Activated B cell treated with CpG ODN at 0.5 μM for 24 hours (primary cell): Measurements from ENCODE around the gene ANKRD49. TPM values are rescaled to one million over a fixed set of nuclear protein-coding genes. Genes with fewer than 3 reads are reported as not detected.

Source experiments
- ATAC-seq: fragments of 200-7000 bp; cut with Tn5 transposase; one replicate; pipeline ENCODE4 v1.10.0; 2021; ENCODE audit warnings: low read depth, mild to moderate bottlenecking, moderate library complexity
- CTCF ChIA-PET: fragments of 350-600 bp; sonication (Branson Sonifier 250); formaldehyde crosslinking; loops from one replicate; lab custom pipeline; 2021; ENCODE audit warnings: antibody characterized with exemption; lab: Charles Lee
- POLR2A ChIA-PET: fragments of 350-600 bp; sonication (Branson Sonifier 250); formaldehyde crosslinking; loops from one replicate; lab custom pipeline; 2021; ENCODE audit warnings: antibody characterized with exemption; lab: Charles Lee
- DNase-seq: peaks from one replicate; pipeline ENCODE4 v3.0.0; 2022
- H3K27ac Mint-ChIP-seq: one replicate; pipeline ENCODE4 v1.8.0; 2020; ENCODE audit warnings: mixed read lengths
- H3K27me3 Mint-ChIP-seq: one replicate; pipeline ENCODE4 v1.8.0; 2021; ENCODE audit warnings: mixed read lengths
- H3K36me3 Mint-ChIP-seq: one replicate; pipeline ENCODE4 v1.8.0; 2021; ENCODE audit warnings: low read depth, mixed read lengths
- H3K4me1 Mint-ChIP-seq: one replicate; pipeline ENCODE4 v1.8.0; 2021; ENCODE audit warnings: mixed read lengths
- H3K4me3 Mint-ChIP-seq: one replicate; pipeline ENCODE4 v1.8.0; 2020; ENCODE audit warnings: mild to moderate bottlenecking, mixed read lengths
- H3K9me3 Mint-ChIP-seq: one replicate; pipeline ENCODE4 v1.8.0; 2020; ENCODE audit warnings: mixed read lengths
- intact Hi-C: fragments of 100-400 bp; cut with micrococcal nuclease; formaldehyde crosslinking; loops from one replicate; pipeline ENCODE4 v1.15.1; 2024
- total RNA-seq: library from RNA; stranded (reverse); gene quantifications from 2 replicates; pipeline ENCODE4 v1.2.3, GENCODE V29; 2022
- TF ChIP-seq, protein P1 (sequence below): fragments of 200-600 bp; IDR thresholded peaks from one replicate; pipeline ENCODE4 v1.8.0; 2022; ENCODE audit warnings: antibody characterized with exemption, mild to moderate bottlenecking

The ANKRD49 gene
- total RNA-seq, 1 donor from 2014 or later: 46.5 TPM

DNA sequence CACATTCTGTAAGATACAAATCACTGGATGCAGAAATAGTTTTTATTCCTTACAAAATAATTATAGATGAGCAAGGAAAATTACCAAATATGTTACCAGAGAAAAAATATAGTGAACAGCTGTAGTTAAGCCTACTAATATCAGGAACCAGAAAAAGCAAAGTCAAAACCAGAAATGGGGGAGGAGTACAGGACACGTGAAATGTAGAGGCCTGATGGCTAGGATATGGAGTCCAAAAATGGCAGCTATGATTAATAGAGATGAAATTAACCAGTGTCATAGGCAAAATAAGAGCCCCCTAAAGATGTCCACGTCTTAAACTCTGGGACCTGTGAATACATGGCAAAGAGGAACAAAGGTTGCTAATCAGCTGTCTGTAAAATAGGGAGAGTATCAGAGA is 34.2 kb upstream of the ANKRD49 start:
- Mint-ChIP-seq H3K27me3 (no peaks in the 10 kb centered on the region), H3K36me3 (peaks cover 84% of the 10 kb centered on the region), H3K27ac (no peak overlapping the region), H3K4me3 (no peak overlapping the region), H3K4me1 (no peaks in the 10 kb centered on the region), H3K9me3 (no peaks in the 10 kb centered on the region)
- ATAC-seq (no peak), DNase-seq (no peak)
- POLR2A ChIA-PET: interaction anchor here (0.7 kb wide), 1 partner anchor 34 kb away, joined by 3 read pairs; the partner anchor contains the start of genes ANKRD49 and MRE11
- CTCF ChIA-PET: no interaction called here
- intact Hi-C loops: no loop called here
- TF ChIP-seq, protein P1, sequence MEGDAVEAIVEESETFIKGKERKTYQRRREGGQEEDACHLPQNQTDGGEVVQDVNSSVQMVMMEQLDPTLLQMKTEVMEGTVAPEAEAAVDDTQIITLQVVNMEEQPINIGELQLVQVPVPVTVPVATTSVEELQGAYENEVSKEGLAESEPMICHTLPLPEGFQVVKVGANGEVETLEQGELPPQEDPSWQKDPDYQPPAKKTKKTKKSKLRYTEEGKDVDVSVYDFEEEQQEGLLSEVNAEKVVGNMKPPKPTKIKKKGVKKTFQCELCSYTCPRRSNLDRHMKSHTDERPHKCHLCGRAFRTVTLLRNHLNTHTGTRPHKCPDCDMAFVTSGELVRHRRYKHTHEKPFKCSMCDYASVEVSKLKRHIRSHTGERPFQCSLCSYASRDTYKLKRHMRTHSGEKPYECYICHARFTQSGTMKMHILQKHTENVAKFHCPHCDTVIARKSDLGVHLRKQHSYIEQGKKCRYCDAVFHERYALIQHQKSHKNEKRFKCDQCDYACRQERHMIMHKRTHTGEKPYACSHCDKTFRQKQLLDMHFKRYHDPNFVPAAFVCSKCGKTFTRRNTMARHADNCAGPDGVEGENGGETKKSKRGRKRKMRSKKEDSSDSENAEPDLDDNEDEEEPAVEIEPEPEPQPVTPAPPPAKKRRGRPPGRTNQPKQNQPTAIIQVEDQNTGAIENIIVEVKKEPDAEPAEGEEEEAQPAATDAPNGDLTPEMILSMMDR: no peak

DNA sequence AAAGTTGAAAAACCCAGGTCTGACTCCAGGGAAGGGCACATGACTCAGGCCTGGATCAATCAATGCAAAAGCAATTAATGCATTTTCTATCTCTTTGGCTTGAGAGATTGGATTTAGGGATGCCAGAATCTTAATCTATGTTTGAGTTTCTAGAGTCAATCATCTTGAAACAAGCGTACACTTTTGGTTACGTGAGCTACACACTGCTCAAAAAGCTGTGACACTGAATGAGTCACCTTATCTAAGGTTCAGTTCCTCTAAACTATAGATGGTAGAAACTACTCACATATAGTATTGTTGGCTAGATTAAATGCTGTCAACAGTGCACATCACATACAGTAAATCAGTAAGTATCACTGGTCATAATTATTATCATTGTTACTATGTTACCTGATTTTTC is 24.4 kb upstream of the ANKRD49 start:
- Mint-ChIP-seq H3K27me3 (no peaks in the 10 kb centered on the region), H3K9me3 (no peaks in the 10 kb centered on the region), H3K27ac (no peak overlapping the region), H3K36me3 (peaks cover 65% of the 10 kb centered on the region), H3K4me3 (no peak overlapping the region), H3K4me1 (peaks cover 9% of the 10 kb centered on the region)
- POLR2A ChIA-PET: no interaction called here
- intact Hi-C loops: no loop called here
- CTCF ChIA-PET: no interaction called here
- ATAC-seq: peak; percentile 66
- no peak for DNase-seq
- TF ChIP-seq, protein P1: no peak

DNA sequence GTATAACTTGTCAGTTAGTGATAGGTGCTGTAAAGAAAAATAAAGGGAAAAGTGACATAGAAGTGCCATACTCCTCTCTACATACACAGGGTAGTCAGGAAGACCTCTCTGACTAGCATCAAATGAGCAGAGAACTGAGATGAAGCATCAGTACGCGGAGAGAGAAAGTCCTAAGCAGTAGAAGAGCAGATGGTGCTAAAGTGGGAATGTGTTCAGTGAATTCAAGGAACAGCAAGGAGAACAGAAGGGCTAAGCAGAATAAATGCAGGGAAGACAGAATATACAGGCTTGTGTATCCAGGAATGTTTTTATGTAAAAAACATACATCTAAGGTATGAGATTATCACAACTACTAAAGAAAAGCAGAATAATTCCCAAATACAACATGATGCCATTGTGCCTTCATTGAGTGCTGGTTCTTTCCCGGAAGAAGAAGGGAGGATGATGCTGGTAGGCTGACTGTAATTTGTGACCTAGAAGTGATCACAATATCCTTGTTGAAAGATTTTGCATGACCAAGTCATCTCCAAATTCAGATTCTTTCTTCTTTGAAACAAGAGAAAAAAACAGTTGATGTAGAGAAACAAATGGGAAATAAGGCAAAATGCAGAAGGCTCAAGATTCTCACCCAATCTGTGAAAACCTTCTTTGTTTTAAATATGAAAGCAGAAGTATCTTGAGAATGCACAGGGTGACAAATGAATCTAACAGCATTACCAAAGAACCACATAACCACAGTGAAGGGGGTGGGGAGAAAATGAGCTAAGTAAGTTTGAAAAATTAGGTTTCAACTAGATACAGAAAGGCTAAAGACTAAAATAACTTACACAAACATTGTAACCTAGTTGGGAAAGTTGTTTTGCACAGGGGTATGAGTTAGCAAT is 20.6 kb upstream of the ANKRD49 start:
- intact Hi-C loops: no loop called here
- CTCF ChIA-PET: no interaction called here
- DNase-seq (no peak), ATAC-seq (peak; percentile 34)
- TF ChIP-seq, protein P1: no peak
- POLR2A ChIA-PET: no interaction called here
- Mint-ChIP-seq H3K4me3 (no peak overlapping the region), H3K27ac (peak overlapping the region; percentile 10), H3K4me1 (peaks cover 9% of the 10 kb centered on the region), H3K36me3 (peaks cover 71% of the 10 kb centered on the region), H3K27me3 (no peaks in the 10 kb centered on the region), H3K9me3 (no peaks in the 10 kb centered on the region)

DNA sequence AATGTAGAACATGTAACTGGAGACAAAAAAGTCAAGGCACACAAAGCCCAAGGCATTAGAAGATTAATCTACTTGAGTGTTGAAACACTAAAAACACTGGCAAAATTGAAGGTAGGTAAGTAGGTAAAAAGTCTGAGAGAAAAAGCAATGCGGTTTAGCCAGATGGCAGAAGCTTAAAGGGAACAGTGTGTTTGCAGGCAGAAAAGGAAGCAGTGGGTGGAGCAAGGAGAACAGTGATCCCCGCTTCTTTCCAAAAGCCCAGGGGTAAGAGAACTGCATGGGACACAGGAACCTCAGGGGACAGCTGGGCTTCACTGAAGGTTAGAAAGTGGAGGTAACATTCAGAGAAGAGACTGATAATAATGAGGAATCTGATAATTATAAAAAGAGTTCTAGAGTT is 16.2 kb upstream of the ANKRD49 start:
- POLR2A ChIA-PET: no interaction called here
- H3K4me3 Mint-ChIP-seq: no peak overlapping the region
- no peaks in the 10 kb centered on the region for H3K27me3 Mint-ChIP-seq
- DNase-seq (no peak), ATAC-seq (no peak)
- intact Hi-C loops: no loop called here
- CTCF ChIA-PET: interaction anchor here (1.3 kb wide), 1 partner anchor 28 kb away, joined by 3 read pairs; no protein-coding TSS in a partner anchor
- H3K36me3 Mint-ChIP-seq: peaks cover 82% of the 10 kb centered on the region
- H3K27ac Mint-ChIP-seq: no peak overlapping the region
- peaks cover 9% of the 10 kb centered on the region for H3K4me1 Mint-ChIP-seq
- H3K9me3 Mint-ChIP-seq: no peaks in the 10 kb centered on the region
- TF ChIP-seq, protein P1: no peak

DNA sequence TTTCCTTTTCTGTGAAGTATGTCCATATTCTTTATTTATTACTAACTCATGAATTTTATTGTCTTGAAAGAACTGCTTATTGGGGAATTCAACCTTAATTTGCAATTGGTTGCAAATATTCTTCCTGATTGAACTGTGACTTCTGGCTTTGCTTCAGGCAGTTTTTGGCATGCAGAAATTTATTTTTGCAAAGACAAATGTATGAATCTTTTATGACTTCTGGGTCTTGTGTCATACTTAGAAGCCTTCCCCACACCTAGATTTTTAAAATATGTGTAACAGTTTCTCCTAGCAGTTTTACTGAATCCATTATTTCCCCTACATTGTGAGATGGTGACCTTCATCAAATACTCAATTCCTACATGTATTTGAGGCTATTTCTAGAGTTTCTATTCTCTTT is 12.4 kb upstream of the ANKRD49 start:
- H3K27ac Mint-ChIP-seq: no peak overlapping the region
- POLR2A ChIA-PET: no interaction called here
- H3K36me3 Mint-ChIP-seq: peaks cover 84% of the 10 kb centered on the region

More for the DNA sequence above, 12.4 kb upstream of the ANKRD49 start:
- Mint-ChIP-seq H3K9me3 (no peaks in the 10 kb centered on the region), H3K4me1 (no peaks in the 10 kb centered on the region), H3K4me3 (no peak overlapping the region), H3K27me3 (no peaks in the 10 kb centered on the region)
- ATAC-seq: no peak
- no peak for DNase-seq
- intact Hi-C loops: no loop called here
- TF ChIP-seq, protein P1: no peak
- CTCF ChIA-PET: no interaction called here
